Heart left ventricle (tissue), 16 donors: Measurements from ENCODE around the gene MTM1. TPM values are rescaled to one million over a fixed set of nuclear protein-coding genes. Genes with fewer than 3 reads are reported as not detected.

Experiments
- ATAC-seq, 4 donors: fragments of 200-7000 bp; cut with Tn5 transposase; one replicate each; pipeline ENCODE4 v1.9.1; 2020 to 2022; ENCODE audit warnings: moderate library complexity in 4 of 4, mild to moderate bottlenecking in 3 of 4, moderate number of reproducible peaks in 1 of 4
- DNase-seq, 5 donors: peaks; one replicate each; pipeline ENCODE4 v3.0.0-alpha.2; 2020
- H3K27ac ChIP-seq, 12 donors: fragments of 200-600 bp; sonication (generic) in 4 of 12; one replicate each; pipeline versions ENCODE4 v1.5.0 to v1.8.0; 2016 to 2022; ENCODE audit warnings: mild to moderate bottlenecking in 2 of 12
- H3K27me3 ChIP-seq, 9 donors: fragments of 200-600 bp; sonication (generic) in 2 of 9; one replicate each; pipeline versions ENCODE4 v1.5.1 to v1.8.0; 2016 to 2022; ENCODE audit warnings: mild to moderate bottlenecking in 3 of 9
- H3K36me3 ChIP-seq, 9 donors: fragments of 200-600 bp; sonication (generic) in 2 of 9; one replicate each; pipeline versions ENCODE4 v1.5.0 to v1.8.0; 2018 to 2022; ENCODE audit warnings: mild to moderate bottlenecking in 2 of 9
- H3K4me1 ChIP-seq, 12 donors: fragments of 200-600 bp; sonication (generic) in 4 of 12; one replicate each; pipeline versions ENCODE4 v1.5.0 to v1.8.0; 2016 to 2022; ENCODE audit warnings: mild to moderate bottlenecking in 3 of 12
- H3K4me3 ChIP-seq, 12 donors: fragments of 200-600 bp; sonication (generic) in 4 of 12; one replicate each; pipeline versions ENCODE4 v1.5.0 to v1.8.0; 2017 to 2022; ENCODE audit warnings: mild to moderate bottlenecking in 9 of 12, moderate library complexity in 4 of 12
- H3K9me3 ChIP-seq, 12 donors: fragments of 200-600 bp; sonication (generic) in 4 of 12; one replicate each; pipeline versions ENCODE4 v1.5.0 to v1.8.0; 2016 to 2022; ENCODE audit warnings: mild to moderate bottlenecking in 1 of 12
- CTCF ChIP-seq, 12 donors: fragments of 200-600 bp; sonication (generic) in 4 of 12; IDR thresholded peaks; one replicate each; pipeline versions ENCODE4 v1.5.0 to v1.8.0; 2018 to 2022; ENCODE audit warnings: antibody characterized with exemption in 12 of 12, mild to moderate bottlenecking in 5 of 12
- POLR2A ChIP-seq, 2 donors: fragments of 450-650 bp; IDR thresholded peaks; one replicate each; pipeline ENCODE4 v1.6.1; 2017; ENCODE audit warnings: antibody characterized with exemption in 2 of 2, mild to moderate bottlenecking in 2 of 2, moderate library complexity in 2 of 2
- WGBS, 4 donors: extraction: QIAGEN DNeasy Blood & Tissue Kit in 2 of 4; methylation state at CpG; one replicate each; pipeline versions ENCODE4 v1.1.5 to v1.1.7; 2013 to 2018; 5-methylcytosine and 5-hydroxymethylcytosine counted together
- intact Hi-C, 10 donors: fragments of 100-400 bp; cut with DNase I; formaldehyde crosslinking; loops; one replicate each; pipeline versions ENCODE4 v1.11.1 to v1.14.2; 2022
- polyA plus RNA-seq, 2 donors: library from polyadenylated mRNA; stranded (reverse); fragments of 200-250 nt; gene quantifications; one replicate each; pipeline ENCODE4 v1.2.3, GENCODE V29; 2013
- total RNA-seq, 9 donors: library from RNA; depleted of rRNA in 2 of 9; stranded (reverse); fragments of >200 nt in 2 of 9; fragmentation: NEBNext Ultra II Directional in 3 of 9; extraction: Animal tissue kit (Norgen Biotek cat#: 25700) in 3 of 9; gene quantifications; one replicate each; pipeline versions ENCODE4 v1.1.0 to v1.2.4, GENCODE V29; 2016 to 2023
- donor health status: ischemic (EF 13 %, LVEDD 7.1; RV severe dilation, severe dysfunction).
- donor health status: healthy with polysubstance abuse.
- donor health status: DM: no; HTN: yes; CAD: no.
- donor health status: DM: no; HTN: no; CAD: no.
- donor health status: ischemic (EF 25% LVEDD 6.9; RV normal size, moderate dysfunction).
- donor health status: ischemic (EF 25% LVEDD 5.7; RV mildly dilated, moderate dysfunction).
- donor health status: healthy.
- donor health status: DM: yes; HTN: yes; CAD: no.
- donor health status: ischemic (EF 35%, LVEDD 5.7; RV mildly dilated, moderate dysfunction).
- donor health status: nonischemic (EF 11% LVEDD 7.7; RV severe dilation, severe dysfunction).
- donor health status: DM: yes; HTN: yes; CAD: no.
- donor health status: PGD.
- donor health status: ischemic (EF 29% LVEDD 5.4; RV normal size, mild dysfunction).
- donor health status: nonischemic (EF 23%, LVEDD 6.1; RV moderate dilation, normal function).

MTM1 gene
- total and polyA plus RNA-seq, 11 donors, result 2.2 to 18.9 (median 10.1) TPM

DNA sequence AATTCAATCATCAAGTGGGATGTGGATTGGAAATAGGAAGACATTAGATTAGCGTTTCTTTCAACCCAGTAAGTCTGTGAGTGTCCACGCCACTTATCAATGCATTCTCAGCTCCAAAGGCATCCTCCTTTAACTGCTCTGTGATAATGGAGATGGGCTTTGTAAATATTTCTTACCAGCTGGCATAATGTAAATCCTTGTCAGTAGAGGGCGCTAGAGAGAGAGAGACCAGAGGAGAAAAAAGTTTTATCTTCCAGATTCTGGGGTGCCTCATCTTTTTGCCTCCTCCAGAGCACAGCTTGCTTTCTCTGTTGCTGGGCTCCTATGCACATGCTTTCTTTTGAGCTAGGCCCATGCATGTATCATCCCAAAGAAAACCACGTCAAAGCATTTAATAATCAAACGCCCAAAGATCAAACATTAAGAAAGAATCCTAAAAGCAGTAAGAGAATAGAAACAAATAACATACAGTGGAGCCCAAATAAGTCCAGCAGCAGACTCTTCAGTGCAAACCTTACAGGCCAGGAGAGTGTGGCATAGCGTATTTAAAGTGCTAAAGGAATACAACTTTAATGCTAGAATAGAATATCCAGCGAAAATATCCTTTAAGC lies 115.2 kb downstream of the MTM1 start:
- no peaks in the 10 kb centered on the region for H3K36me3 ChIP-seq
- WGBS, 4 donors, result 37 to 67% (median 47%) methylated on average over 7 of the region's 7 CpGs
- no peak overlapping the region for H3K27ac ChIP-seq
- no peak overlapping the region for H3K4me3 ChIP-seq
- no peak for TF ChIP-seq POLR2A (IDR thresholded peaks at IDR 0.05)
- peak; percentile 15 to 56 (median 47) for TF ChIP-seq CTCF (IDR thresholded peaks at IDR 0.05)
- intact Hi-C loops, result loop anchor here in 5 of 10 donors (2.0 to 10.0 kb wide), 6 partner anchors 33 to 739 kb away; no protein-coding TSS in a partner anchor
- no peaks in the 10 kb centered on the region for H3K4me1 ChIP-seq
- no peaks in the 10 kb centered on the region for H3K9me3 ChIP-seq
- no peak for DNase-seq
- ATAC-seq, result no peak
- H3K27me3 ChIP-seq, result peaks cover 0 to 4% (median 0%) of the 10 kb centered on the region in 9 donors

GRCh38 chrX:150688911-150689451 lies 120.6 kb downstream of the MTM1 start:
- H3K27me3 ChIP-seq, result no peaks in the 10 kb centered on the region
- H3K4me1 ChIP-seq, result peaks cover 0 to 6% (median 0%) of the 10 kb centered on the region in 12 donors
- ATAC-seq (no peak), DNase-seq (no peak)
- no peak for TF ChIP-seq CTCF (IDR thresholded peaks at IDR 0.05)
- TF ChIP-seq POLR2A (IDR thresholded peaks at IDR 0.05), result no peak
- H3K27ac ChIP-seq, result no peak overlapping the region
- WGBS, 4 donors, result 62 to 67% (median 65%) methylated on average over 5 of the region's 5 CpGs
- intact Hi-C loops, result loop anchor here in 4 of 10 donors (10.0 kb wide), 3 partner anchors 724 to 744 kb away; no protein-coding TSS in a partner anchor
- H3K4me3 ChIP-seq, result no peak overlapping the region
- peaks cover 0 to 8% (median 0%) of the 10 kb centered on the region in 12 donors for H3K9me3 ChIP-seq
- no peaks in the 10 kb centered on the region for H3K36me3 ChIP-seq

GRCh38 chrX:150690126-150690525 lies 121.7 kb downstream of the MTM1 start:
- intact Hi-C loops, result loop anchor here in 1 of 10 donors (10.0 kb wide), 1 partner anchor 325 kb away; the partner anchor contains the start of gene MAMLD1
- Histone ChIP-seq H3K4me1 (peaks cover 0 to 12% (median 0%) of the 10 kb centered on the region in 12 donors), H3K4me3 (no peak overlapping the region), H3K9me3 (peaks cover 0 to 8% (median 0%) of the 10 kb centered on the region in 12 donors), H3K27me3 (no peaks in the 10 kb centered on the region), H3K27ac (no peak overlapping the region), H3K36me3 (no peaks in the 10 kb centered on the region)
- no peak for TF ChIP-seq POLR2A (IDR thresholded peaks at IDR 0.05)
- TF ChIP-seq CTCF (IDR thresholded peaks at IDR 0.05), result no peak
- ATAC-seq (no peak), DNase-seq (no peak)

- Histone ChIP-seq H3K27me3 (no peaks in the 10 kb centered on the region), H3K36me3 (no peaks in the 10 kb centered on the region), H3K27ac (peak overlapping the region in 4 of 12 donors; percentile 54 to 81 (median 68)), H3K4me1 (peaks cover 0 to 24% (median 0%) of the 10 kb centered on the region in 12 donors), H3K9me3 (peaks cover 0 to 8% (median 0%) of the 10 kb centered on the region in 12 donors), H3K4me3 (peak overlapping the region in 9 of 12 donors; percentile 31 to 83 (median 64))
- intact Hi-C loops, result loop anchor here in 1 of 10 donors (10.0 kb wide), 1 partner anchor 327 kb away; the partner anchor contains the start of gene MAMLD1
- 48 to 59% (median 55%) methylated on average over 5 of the region's 5 CpGs for WGBS, 4 donors
- ATAC-seq, result no peak
- TF ChIP-seq CTCF (IDR thresholded peaks at IDR 0.05), result no peak
- TF ChIP-seq POLR2A (IDR thresholded peaks at IDR 0.05), result no peak
- DNase-seq, result no peak
These were observed 123.9 kb downstream of the MTM1 start for GRCh38 chrX:150692296-150692695.
